GM23248 (cell line): ENCODE results near the gene IAPP. TPM values are rescaled to one million over a fixed set of nuclear protein-coding genes. Genes with fewer than 3 reads are reported as not detected.
"Not testable (repeated sequence)": the region's sequence is repeated elsewhere in the genome, so short reads cannot be mapped to it uniquely, and the experiment has no call there.

Experiments used
- DNase-seq: peaks from one replicate; pipeline ENCODE4 v3.0.0-alpha.2; 2015
- H2AFZ ChIP-seq: fragments of 200-600 bp; sonication (generic); 2 replicates; pipeline ENCODE4 v1.6.1; 2016; ENCODE audit warnings: antibody characterized with exemption
- H3F3A ChIP-seq: fragments of 200-600 bp; sonication (generic); 2 replicates; pipeline ENCODE4 v1.6.1; 2016; ENCODE audit warnings: mild to moderate bottlenecking, antibody characterized with exemption, mixed run types; ENCODE audit not compliant: insufficient read depth
- H3K27ac ChIP-seq: fragments of 200-600 bp; sonication (generic); 2 replicates; pipeline ENCODE4 v1.5.1; 2016; ENCODE audit warnings: mild to moderate bottlenecking
- H3K27me3 ChIP-seq: fragments of 200-600 bp; sonication (generic); replicated peaks from 2 replicates; pipeline ENCODE4 v1.6.1; 2016; ENCODE audit warnings: mild to moderate bottlenecking; ENCODE audit not compliant: insufficient read depth
- H3K36me3 ChIP-seq: fragments of 200-600 bp; sonication (generic); 2 replicates; pipeline ENCODE4 v1.6.1; 2016; ENCODE audit warnings: low read depth, mild to moderate bottlenecking
- H3K4me1 ChIP-seq: fragments of 200-600 bp; sonication (generic); 2 replicates; pipeline ENCODE4 v1.6.1; 2016; ENCODE audit warnings: mild to moderate bottlenecking; ENCODE audit not compliant: insufficient read depth
- H3K4me2 ChIP-seq: fragments of 200-600 bp; sonication (generic); one replicate; pipeline ENCODE4 v1.6.1; 2016; ENCODE audit warnings: mild to moderate bottlenecking; ENCODE audit not compliant: unreplicated experiment
- H3K4me3 ChIP-seq: fragments of 200-600 bp; sonication (generic); 2 replicates; pipeline ENCODE4 v1.5.1; 2016; ENCODE audit warnings: mild to moderate bottlenecking
- H3K79me2 ChIP-seq: fragments of 200-600 bp; sonication (generic); 2 replicates; pipeline ENCODE4 v1.6.1; 2016; ENCODE audit warnings: mild to moderate bottlenecking; ENCODE audit not compliant: insufficient read depth
- H3K9ac ChIP-seq: fragments of 200-600 bp; sonication (generic); 2 replicates; pipeline ENCODE4 v1.6.1; 2016; ENCODE audit warnings: mild to moderate bottlenecking
- H3K9me2 ChIP-seq: fragments of 200-600 bp; sonication (generic); 2 replicates; pipeline ENCODE4 v1.6.1; 2016; ENCODE audit warnings: mixed run types, mild to moderate bottlenecking, moderate library complexity; ENCODE audit not compliant: insufficient read depth
- H3K9me3 ChIP-seq: fragments of 200-600 bp; sonication (generic); one replicate; pipeline ENCODE4 v1.6.1; 2017; ENCODE audit warnings: low read depth
- H4K20me1 ChIP-seq: fragments of 200-600 bp; sonication (generic); 2 replicates; pipeline ENCODE4 v1.6.0; 2016; ENCODE audit not compliant: insufficient read depth
- EZH2 ChIP-seq: fragments of 200-600 bp; sonication (generic); IDR thresholded peaks from 2 replicates; pipeline ENCODE4 v1.6.1; 2018; ENCODE audit warnings: antibody characterized with exemption, mild to moderate bottlenecking; ENCODE audit not compliant: insufficient read depth, poor library complexity, severe bottlenecking
- EZH2phosphoT487 ChIP-seq: fragments of 200-600 bp; sonication (generic); IDR thresholded peaks from 2 replicates; pipeline ENCODE4 v1.6.1; 2018; ENCODE audit warnings: antibody characterized with exemption, moderate library complexity, mild to moderate bottlenecking, low read depth; ENCODE audit not compliant: insufficient read depth
- WGBS, 2 experiments: methylation state at CpG; one replicate each; pipeline ENCODE4 v1.1.6; 2015 to 2017; ENCODE audit warnings: low lambda C conversion rate in 2 of 2, low coverage in 1 of 2; ENCODE audit errors: missing lambda C conversion rate in 2 of 2; 5-methylcytosine and 5-hydroxymethylcytosine counted together
- in situ Hi-C: fragments of 300-500 bp; cut with MboI; formaldehyde crosslinking; loops from 2 replicates; pipeline ENCODE4 v1.15.0; 2020
- polyA plus RNA-seq: library from polyadenylated mRNA; unstranded; fragments of >200 nt; fragmentation: Nextera tagmentation; extraction: Ambion mirVana; gene quantifications from 2 replicates; pipeline ENCODE4 v1.2.1, GENCODE V29; 2016
- total RNA-seq: library from RNA; depleted of rRNA; stranded (reverse); fragments of >200 nt; shearing (Covaris generic); gene quantifications from 2 replicates; pipeline ENCODE4 v1.2.3, GENCODE V29; 2014

Gene IAPP
- total and polyA plus RNA-seq, 2 experiments from 2014 or later = not detected

GRCh38 chr12:21413369-21414277, 40.9 kb downstream of the IAPP start:
- H3K4me2 ChIP-seq = no peak overlapping the region
- no peaks in the 10 kb centered on the region for H3K36me3 ChIP-seq
- peak; percentile 19 for DNase-seq
- no peaks in the 10 kb centered on the region for H3F3A ChIP-seq
- H3K9ac ChIP-seq = no peak overlapping the region
- H3K4me1 ChIP-seq = peaks cover 9% of the 10 kb centered on the region
- TF ChIP-seq EZH2phosphoT487 = no peak
- TF ChIP-seq EZH2 = no peak
- no peaks in the 10 kb centered on the region for H3K27me3 ChIP-seq
- in situ Hi-C loops = no loop called here
- no peaks in the 10 kb centered on the region for H3K9me2 ChIP-seq
- no peak overlapping the region for H3K27ac ChIP-seq
- 51 to 56% methylated on average over 16 of the region's 16 CpGs for WGBS, 2 experiments
- no peaks in the 10 kb centered on the region for H4K20me1 ChIP-seq
- no peaks in the 10 kb centered on the region for H3K9me3 ChIP-seq
- H3K4me3 ChIP-seq = no peak overlapping the region
- H2AFZ ChIP-seq = no peak overlapping the region
- H3K79me2 ChIP-seq = no peaks in the 10 kb centered on the region

- H3K9me3 ChIP-seq = no peaks in the 10 kb centered on the region
- 34 to 43% methylated on average over 4 of the region's 4 CpGs for WGBS, 2 experiments
Observed at GRCh38 chr12:21416511-21417121, 43.9 kb downstream of the IAPP start.

DNA sequence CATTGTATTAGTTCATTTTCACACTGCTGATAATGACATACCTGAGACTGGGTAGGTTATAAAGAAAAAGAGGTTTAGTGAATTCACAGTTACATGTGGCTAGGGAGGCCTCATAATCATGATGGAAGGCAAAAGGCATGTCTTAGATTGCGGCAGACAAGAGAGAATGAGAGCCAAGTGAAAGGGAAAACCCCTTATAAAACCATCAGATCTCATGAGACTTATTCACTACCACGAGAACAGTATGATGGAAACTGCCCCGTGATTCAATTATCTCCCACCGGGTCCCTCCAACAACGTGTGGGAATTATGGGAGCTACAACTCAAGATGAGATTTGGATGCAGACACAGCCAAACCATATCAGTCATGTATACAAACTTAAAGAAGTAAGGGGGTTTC, 45.7 kb downstream of the IAPP start:
- in situ Hi-C loops, H3K4me3 ChIP-seq, H3K36me3 ChIP-seq, H3K27me3 ChIP-seq, H3K4me2 ChIP-seq, DNase-seq, H2AFZ ChIP-seq, H3K79me2 ChIP-seq, H3K4me1 ChIP-seq, H3K9me3 ChIP-seq, H3K27ac ChIP-seq, H3K9me2 ChIP-seq, H3F3A ChIP-seq, H4K20me1 ChIP-seq, H3K9ac ChIP-seq: not testable (repeated sequence)
- 48 to 51% methylated on average over 5 of the region's 5 CpGs for WGBS, 2 experiments

More at GRCh38 chr12:21416511-21417121, 43.9 kb downstream of the IAPP start:
- Histone ChIP-seq H3K27me3 (no peaks in the 10 kb centered on the region), H3F3A (no peaks in the 10 kb centered on the region), H3K4me1 (peaks cover 9% of the 10 kb centered on the region), H3K9ac (no peak overlapping the region), H3K4me3 (no peak overlapping the region), H2AFZ (0 out of 2 replicates have a peak overlapping the region, but pooled peaks have one; percentile 4), H3K4me2 (no peak overlapping the region), H3K79me2 (no peaks in the 10 kb centered on the region), H3K36me3 (no peaks in the 10 kb centered on the region), H3K27ac (no peak overlapping the region), H3K9me2 (no peaks in the 10 kb centered on the region), H4K20me1 (no peaks in the 10 kb centered on the region)
- in situ Hi-C loops = no loop called here
- TF ChIP-seq EZH2 (no peak), EZH2phosphoT487 (no peak)
- DNase-seq = peak; percentile 15

DNA sequence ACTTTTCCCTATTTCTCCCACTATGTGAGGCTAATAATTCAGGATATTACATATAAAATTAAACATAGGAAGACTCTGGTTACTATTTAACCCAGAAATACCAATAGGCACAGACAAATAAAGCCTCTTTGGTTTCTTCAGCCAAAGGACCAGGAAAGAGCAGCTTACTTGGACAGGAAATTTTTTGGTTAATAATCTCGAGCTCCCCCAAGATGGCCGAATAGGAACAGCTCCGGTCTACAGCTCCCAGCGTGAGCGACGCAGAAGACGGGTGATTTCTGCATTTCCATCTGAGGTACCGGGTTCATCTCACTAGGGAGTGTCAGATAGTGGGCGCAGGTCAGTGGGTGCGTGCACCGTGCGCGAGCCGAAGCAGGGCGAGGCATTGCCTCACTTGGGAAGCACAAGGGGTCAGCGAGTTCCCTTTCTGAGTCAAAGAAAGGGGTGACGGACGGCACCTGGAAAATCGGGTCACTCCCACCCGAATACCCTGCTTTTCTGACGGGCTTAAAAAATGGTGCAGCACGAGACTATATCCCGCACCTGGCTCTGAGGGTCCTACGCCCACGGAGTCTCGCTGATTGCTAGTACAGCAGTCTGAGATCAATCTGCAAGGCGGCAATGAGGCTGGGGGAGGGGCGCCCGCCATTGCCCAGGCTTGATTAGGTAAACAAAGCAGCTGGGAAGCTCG, 46.5 kb downstream of the IAPP start:
- 64 to 73% methylated on average over 30 of the region's 30 CpGs for WGBS, 2 experiments
- H3K4me3 ChIP-seq, H3K79me2 ChIP-seq, H3K36me3 ChIP-seq, H3K27me3 ChIP-seq, in situ Hi-C loops, H3K9me2 ChIP-seq, H4K20me1 ChIP-seq, H2AFZ ChIP-seq, H3K4me1 ChIP-seq, H3K9ac ChIP-seq, DNase-seq, H3K4me2 ChIP-seq, H3K27ac ChIP-seq, H3K9me3 ChIP-seq, H3F3A ChIP-seq: not testable (repeated sequence)
